ENCODE measurements around the gene SLC1A3.
"Not testable (repeated sequence)": the region's sequence is repeated elsewhere in the genome, so short reads cannot be mapped to it uniquely, and the experiment has no call there.

The SLC1A3 gene

DNA sequence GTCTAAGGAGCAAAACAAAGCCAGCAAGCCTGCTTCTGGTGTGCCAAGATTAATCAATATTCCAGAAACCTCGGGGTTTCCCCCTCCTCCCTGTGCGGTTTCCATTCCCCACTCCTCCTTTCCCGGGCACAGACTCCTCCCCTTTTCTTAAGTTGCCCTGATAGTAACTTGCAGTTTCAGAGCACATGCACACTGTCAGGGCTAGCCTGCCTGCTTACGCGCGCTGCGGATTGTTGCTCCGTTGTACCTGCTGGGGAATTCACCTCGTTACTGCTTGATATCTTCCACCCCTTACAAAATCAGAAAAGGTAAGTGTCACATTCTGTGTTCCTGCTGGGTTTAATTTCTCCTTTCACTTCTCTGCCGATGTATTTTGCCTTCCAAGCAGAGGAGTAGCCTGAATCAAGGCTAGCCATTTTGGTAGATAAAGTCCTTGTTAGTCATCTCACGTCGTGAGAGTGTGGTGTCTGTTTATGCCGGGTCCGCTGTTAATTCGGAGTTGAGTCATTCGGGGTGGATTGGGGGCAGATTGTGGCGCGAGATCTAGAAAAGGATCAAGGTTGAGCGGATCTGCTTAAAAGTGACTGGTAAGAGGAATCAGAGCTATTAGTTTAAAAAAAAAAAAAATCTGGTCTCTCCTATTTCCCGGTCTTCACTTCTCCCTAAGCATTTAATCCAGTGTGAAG lies at the start of gene SLC1A3:
Gene SLC1A3 (plus strand): TSS at position 179 of the 686 bp plus-strand sequence. CDS start 1,818 bp downstream, outside the sequence.
- no peak for DNase-seq (ENCODE audit: low read depth in 2 of 2)

DNA sequence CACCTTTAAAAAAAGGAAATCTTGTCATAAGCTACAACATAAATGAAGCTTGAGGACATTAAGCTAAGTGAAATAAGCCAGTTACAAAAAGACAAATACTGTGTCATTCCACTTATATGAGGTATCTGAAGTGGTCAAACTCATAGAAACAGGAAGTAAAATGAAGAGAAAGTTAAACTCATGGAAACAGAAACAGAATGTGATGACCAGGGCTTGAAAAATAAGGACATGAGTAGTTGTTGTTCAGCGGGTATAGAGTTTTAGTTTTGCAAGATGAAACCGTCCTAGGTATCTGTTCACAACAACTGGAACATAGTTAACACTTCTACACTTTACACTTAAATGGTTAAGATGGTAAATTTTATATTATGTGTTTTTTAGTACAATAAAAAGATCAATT lies 47.8 kb upstream of the SLC1A3 start:
- no peak for DNase-seq (ENCODE audit: low read depth in 2 of 2)

DNA sequence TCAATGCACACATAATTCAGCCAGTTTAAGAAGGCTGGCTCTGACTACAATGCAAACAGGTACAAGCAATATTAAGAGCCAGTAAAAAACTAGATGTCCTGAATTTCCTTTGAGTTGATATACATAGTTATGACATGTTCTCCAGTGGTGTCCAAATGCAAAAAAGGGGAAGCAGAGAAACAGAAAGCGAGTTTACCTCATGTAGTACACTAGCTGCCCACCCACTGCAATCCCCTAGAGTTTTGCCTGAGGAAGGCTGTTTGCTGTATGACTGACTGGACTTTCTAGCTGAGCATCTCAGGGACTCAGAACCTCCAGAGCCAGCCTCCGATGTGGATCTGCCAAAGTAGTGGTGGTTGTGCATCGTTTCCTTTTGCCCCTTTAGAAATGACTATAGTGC lies 44.8 kb upstream of the SLC1A3 start:
- DNase-seq (ENCODE audit: low read depth in 2 of 2) = no peak

DNA sequence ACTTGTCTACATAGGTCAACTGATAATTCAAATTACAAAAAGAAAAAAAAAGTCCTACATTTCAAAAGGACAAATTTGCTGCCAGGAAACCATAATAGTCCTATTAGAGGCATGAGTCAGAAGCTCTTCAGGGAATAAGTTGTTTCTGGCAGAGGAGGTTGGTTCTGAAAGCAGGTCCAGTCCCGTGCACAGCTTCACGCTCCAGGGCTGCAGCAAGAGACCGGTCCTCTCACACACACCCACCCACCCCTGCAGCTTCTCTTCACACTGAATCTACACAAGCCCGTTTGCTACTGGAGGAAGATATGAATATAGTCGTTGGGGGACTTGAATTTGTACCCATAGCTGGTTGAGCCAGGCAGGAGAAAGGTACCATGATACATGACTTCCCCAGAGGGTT lies 36.9 kb upstream of the SLC1A3 start:
- no peak for DNase-seq (ENCODE audit: low read depth in 2 of 2)

DNA sequence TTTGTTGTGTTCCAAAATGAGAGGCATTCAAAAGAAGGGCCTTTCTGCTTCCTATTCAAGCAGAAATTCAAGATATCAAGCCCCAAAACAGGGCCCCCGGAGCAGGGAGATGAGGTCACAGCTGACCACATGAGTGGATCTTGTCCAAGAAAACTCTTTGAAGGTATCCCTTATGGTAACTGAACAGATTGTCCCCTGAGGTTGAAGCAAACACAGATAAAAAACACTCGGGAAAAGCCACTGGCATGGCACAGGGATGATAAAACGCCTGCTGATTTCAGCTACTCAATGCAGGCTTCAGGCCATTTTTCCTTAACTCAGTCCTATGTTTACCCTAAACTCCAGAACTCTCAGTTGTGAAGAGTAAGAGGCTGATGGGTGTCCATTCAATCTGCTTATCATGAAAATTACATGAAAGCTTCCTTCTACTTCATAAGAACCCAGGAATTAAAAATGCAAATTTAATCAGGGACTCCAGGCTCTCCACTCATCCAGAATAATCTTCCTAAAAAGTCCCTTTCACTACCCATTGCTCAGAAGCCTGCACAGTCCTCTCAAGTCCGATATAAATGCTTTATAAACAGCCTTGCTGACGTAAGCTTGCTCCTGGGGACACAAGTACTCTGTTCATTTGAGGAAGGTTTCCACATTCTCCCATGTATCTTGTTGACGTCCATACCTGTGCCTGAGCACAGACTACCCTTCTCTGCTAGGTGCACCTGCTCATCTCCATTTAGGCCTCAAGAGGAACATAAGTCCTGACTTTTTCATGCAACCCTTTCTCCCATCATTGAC lies 35.9 kb upstream of the SLC1A3 start:
- no peak for DNase-seq (ENCODE audit: low read depth in 2 of 2)

DNA sequence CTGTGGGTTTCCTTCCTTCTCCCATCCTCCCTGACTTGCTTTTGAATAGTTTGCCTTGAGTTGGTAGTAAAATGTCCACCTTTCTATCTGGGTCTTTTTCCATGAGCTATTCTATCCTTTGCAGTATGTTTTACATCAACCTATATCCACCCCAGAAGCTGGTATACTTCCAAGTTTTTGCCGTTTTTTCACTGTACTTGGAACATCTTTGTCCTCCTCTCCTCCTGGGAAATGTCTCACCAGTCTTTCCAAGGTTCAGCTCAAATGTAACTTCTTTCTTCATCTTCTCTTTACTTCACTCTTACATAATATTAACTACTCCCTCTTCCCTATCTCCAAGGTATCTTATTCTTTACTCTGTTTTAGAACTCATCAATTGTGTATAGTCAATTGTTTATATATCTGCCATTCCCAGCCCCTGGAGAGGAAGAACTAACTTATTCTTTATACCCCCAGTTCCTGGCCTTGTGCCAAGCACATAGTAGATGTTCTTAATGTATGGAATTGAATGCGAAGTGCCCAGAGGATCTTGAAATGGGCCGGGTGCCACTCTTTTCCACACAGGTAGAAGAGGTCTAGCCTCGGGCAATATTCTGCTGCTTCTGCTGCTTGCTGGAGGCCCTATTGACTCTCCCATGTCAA lies 34.9 kb upstream of the SLC1A3 start:
- no peak for DNase-seq (ENCODE audit: low read depth in 2 of 2)

DNA sequence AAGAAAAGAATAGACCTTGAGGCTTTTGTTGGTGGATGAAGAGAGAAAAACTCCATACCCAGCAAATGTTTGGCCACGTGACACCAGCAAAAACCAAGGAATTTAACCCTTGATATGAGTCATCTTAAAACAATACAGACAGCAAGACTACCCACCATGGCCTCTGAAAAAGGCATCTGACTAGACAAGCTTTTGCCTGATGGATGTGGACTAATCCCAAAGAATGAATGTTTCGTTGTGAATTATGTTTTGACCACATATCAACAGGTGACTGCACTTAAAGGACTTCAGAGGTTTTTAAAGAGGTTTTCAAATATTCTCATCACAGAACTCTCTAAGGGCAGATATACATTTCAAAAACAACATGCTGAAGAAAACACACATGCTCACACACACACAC lies 33.0 kb upstream of the SLC1A3 start:
- no peak for DNase-seq (ENCODE audit: low read depth in 2 of 2)

DNA sequence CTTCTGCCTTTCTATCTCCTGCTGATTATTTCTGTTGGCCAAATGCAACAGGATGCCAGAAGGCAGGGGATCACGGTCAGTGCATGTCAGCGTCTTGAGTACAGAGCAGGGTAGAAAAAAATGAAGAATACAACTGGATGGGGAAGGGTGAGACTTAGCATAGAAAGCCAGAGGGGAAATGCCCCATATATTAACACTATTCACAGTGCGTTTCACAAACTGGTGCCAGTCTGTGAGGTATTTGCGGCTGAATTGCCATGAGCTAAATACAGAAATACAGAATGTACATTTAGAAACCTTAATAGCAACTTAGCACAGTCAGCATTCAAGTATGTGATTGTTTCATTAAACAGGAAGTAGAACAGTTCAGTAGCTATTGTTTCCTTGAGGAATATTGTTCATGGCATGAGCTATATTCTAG lies 31.0 kb upstream of the SLC1A3 start:
- no peak for DNase-seq (ENCODE audit: low read depth in 2 of 2)

DNA sequence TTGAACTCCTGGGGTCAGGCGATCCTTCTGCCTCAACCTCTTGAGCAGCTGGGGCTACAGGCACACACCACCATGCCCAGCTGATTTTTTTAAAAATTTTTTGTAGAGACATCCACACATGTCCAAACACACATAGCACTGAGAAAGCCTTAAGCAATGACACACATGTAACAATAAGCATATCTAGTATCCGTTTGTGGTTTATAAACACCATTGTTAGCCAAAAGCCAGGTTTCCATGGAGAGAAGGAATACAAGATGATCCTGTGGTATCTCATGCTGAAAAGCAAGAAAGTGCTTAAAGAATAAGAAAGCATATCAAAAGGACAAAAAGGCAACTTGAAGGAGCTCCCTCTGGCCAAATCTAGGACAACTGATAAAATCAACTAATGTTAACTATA lies 29.7 kb upstream of the SLC1A3 start:
- no peak for DNase-seq (ENCODE audit: low read depth in 2 of 2)

DNA sequence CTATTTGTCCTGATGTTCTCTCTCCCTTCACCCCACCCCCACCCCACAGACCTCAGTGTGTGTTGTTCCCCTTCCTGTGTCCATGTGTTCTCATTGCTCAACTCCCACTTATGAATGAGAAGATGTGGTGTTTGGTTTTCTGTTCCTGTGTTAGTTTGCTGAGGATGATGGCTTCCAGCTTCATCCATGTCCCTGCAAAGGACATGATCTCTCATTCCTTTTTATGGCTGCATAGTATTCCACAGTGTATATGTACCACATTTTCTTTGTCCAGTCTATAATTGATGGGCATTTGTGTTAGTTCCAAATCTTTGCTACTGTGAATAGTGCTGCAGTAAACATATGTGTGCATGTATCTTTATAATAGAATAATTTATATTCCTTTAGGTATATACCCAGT lies 26.5 kb upstream of the SLC1A3 start:
- not testable (repeated sequence) for DNase-seq (ENCODE audit: low read depth in 2 of 2)

DNA sequence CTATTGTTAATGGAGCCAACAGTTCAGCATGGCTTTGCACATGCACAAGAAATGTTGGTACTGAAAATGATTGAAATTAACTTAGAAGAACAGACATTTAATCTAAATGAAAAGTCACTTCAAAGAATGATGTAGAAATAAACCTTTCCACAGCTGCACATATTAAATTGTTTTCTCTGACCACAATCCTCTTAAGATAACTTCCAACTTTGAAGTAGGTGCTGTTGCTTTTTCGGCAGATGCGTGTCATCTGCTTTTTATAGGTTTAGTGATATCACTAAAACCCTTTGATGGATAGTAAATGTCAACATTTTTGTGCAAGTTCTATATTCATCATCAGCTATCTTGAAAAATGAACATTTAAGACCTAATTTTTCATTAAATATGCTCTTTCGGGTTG lies 25.3 kb upstream of the SLC1A3 start:
- no peak for DNase-seq (ENCODE audit: low read depth in 2 of 2)

DNA sequence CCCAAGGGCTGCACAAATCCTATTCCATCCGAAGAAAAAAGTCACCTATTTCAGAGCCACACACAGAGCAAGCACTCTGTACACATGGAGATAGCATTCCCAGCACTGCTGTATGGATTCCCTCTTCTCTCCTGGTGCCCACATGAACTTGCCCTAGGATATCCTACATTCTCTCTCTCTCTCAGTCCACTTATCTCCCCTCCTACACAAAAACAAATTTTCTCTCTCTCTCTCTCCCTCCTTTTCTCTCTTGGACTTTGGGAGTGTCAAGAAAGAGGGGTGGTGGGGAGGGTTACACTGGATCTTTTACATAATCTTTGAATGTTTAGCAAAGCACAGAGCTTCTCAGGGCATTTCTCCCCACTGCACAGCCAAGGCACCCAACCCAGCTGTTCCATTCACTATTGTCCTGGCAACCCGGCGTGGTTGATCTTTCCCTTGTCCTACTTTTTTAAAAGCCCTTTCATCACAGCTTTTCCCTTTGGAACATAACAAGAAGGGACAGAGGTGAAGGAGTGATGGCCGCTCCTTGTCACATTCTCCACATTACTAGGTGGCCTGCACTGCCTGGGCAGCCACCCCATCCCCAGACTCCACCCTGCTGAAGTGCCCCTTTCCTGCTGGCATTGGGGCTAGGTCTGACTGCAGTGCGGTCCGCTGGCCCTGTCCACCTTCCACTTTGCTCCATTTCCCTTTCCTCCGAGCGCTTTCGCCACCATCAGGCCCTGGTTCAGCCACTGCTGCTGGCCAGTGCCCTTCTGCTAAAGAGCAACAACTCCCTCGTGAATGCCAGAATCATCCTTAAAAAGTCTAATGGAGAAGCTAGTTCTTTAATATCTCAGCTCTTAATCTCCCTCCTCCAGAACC lies 22.2 kb upstream of the SLC1A3 start:
- DNase-seq (ENCODE audit: low read depth in 2 of 2) = no peak

DNA sequence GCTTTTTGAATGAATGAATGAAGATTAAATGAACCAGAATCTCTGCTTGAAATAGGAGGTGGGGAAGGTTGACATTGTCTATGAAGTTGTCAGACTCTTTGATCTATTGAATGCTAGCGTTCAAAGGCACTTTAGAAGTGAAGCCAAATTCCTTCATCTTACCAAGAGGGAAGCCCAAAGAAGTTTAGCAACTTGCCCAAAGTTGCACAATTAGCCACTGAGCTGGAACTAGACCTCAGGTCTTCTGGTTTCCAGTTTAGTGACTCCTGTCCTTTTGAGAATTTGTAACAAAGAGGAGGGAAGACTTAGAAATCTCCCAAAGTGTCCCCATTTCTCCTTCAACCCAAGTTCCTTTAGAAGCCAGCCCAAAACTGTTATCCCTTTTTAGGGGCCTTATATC lies 20.7 kb upstream of the SLC1A3 start:
- no peak for DNase-seq (ENCODE audit: low read depth in 2 of 2)

DNA sequence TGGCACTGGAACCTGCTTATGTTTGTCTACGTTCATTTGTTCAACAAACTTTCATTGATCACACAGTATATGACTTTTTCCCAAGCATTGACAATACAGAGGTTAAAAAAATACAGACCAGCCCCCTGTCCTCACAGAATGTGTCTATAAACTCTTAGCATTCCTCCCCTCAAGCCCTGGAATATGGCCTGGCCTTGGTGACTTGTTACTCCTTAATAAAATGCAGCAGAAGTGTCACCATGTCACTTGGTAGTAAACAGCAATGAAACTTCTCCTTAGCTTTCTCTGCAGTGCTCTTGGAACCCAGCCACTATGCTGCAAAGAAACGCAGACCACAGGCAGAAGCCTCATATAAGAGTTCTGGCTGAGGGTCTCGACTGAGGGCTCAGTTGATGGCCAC lies 19.1 kb upstream of the SLC1A3 start:
- DNase-seq (ENCODE audit: low read depth in 2 of 2) = no peak

DNA sequence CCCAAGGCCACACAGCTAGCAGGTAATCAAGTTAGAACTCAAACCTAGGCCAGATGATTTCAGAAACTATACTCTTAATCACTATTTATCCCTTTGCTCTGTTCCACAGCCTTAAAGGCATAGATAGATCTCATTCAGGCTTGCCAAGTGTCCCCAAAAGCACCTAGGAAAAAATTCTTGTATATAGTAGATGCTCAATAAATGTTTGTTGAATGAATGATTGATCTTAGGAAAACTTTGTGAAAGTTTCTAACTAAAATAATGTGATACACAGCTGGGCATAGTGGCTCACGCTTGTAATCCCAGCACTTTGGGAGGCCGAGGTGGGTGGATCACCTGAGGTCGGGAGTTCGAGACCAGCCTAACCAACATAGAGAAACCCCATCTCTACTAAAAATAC lies 16.7 kb upstream of the SLC1A3 start:
- not testable (repeated sequence) for DNase-seq (ENCODE audit: low read depth in 2 of 2)

DNA sequence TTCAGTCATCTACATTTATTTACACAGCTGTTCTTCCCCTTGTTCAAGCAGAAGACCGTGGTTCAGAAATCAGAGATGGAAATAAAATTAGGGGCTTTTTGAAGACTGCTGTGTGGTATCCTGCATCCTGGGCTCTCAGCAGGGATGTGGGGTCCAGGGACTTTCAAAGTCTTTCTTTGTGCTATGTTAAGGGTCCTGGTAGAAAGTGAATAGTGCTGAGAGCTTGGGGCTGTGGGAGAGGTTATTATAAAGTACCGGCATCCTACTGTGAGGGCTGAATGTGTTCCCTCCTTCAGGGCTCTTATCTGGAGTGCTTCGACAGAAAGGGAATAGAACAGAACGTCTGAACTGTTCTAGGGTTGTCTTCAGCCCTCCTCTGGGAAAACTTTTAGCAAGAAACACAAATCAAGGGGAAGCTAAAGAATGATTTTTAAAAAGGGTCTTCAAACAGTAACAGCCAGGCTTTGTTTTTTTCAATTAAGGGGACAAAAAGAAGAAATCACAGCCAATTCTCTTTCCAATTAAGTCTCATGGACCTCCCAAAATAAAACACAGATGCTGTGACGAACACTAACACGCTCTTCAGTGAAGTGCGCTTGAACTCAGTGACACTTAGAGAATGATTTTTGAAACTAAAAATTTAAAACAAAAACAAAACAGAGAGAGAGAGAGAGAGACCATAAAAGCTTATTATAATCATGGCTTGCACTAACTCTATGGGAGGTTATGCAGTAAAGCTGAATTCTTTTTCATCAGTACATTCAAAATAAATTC lies 15.7 kb upstream of the SLC1A3 start:
- no peak for DNase-seq (ENCODE audit: low read depth in 2 of 2)

DNA sequence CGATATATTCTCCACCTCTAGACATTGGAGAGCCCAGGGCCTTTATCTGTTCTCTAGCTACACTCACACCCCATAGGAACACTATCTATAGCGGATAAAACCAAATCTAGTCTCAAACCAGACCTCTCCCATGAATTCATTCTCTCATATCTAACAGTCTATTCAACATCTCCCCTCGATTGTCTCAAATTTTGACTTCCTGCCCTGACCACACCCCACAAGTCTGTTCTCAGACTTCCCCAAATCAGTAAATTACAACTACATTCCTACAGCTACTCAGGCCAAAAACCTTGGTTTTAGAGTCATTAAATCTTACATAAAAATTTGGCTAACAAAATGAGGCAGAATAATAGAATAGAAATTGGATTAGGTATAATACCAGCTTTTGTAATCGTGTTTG lies 12.5 kb upstream of the SLC1A3 start:
- DNase-seq (ENCODE audit: low read depth in 2 of 2) = no peak

DNA sequence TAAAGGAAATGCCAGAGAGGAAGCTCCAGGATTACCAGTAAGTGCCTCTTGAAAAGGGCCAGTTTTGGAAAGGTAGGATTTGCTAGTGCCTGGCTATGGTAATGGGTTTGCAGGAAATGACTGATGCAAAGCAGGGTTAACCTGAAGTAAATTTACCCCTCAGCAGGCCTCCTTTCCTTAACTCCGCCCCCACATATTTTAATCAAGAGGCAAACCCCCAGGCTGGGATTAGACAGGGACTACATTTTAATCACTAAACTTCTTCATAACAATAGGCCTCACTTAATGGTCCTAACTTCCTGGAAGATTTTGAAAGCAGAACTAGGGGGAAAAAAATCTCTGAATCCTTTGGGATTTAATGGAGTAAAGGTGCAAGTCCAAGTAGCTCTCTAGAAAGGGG lies 10.2 kb upstream of the SLC1A3 start:
- no peak for DNase-seq (ENCODE audit: low read depth in 2 of 2)

DNA sequence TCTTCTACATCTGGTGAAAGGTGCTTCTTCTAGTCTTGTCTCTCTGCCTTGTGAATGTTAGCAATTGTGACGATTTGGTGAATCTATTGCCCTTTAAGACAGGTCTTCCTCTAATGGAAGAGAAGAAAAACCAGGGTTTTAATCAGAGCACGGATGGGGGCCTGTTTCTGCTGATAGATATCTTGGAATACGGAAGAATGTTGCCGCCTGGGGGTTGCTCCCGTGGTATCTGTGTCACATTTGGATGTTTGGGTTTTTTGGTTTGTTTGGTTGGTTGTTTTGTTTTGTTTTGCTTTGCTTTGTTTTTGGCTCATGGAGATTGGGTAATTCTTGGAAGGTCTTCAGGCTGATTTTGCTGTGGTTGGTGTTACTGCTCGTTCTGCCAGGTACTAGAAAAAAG lies 9.7 kb upstream of the SLC1A3 start:
- DNase-seq (ENCODE audit: low read depth in 2 of 2) = no peak

DNA sequence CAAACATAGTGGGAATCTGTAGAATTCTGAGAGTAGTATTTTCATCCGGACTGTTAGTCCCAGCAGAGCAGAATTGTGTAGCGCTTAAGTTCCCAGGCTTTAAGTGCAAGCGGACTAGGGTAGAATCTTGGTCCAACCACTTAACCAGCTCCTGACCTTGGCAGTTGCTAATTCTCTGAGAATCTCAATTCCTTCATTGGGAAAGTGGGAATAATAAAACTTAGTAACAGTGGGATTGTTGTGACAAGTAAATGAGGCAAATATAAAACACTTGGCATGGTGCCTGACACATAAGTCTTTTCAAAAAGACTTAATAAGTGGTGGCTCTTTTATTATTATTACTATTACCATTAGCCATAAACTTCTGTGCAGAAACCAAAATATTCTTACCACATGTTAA lies 8.4 kb upstream of the SLC1A3 start:
- DNase-seq (ENCODE audit: low read depth in 2 of 2) = no peak

All from stimulated activated CD8-positive, alpha-beta memory T cell treated with anti-CD3 and anti-CD28 coated beads, Interleukin-7, amount 100 ng/mL, for 4 hours (primary cell).